Ovary (tissue), 9 donors: ENCODE measurements around the gene ZNHIT2. TPM values are rescaled to one million over a fixed set of nuclear protein-coding genes. Genes with fewer than 3 reads are reported as not detected.

Experiments used
- DNase-seq, 5 donors: peaks; one replicate each; pipeline ENCODE4 v3.0.0-alpha.2; 2019 to 2020
- H3K27ac ChIP-seq, 2 donors: fragments of 200-600 bp; one replicate each; pipeline versions ENCODE4 v1.5.1 to v1.8.0; 2019 to 2022
- H3K27me3 ChIP-seq: fragments of 200-600 bp; one replicate; pipeline ENCODE4 v1.8.0; 2022
- H3K36me3 ChIP-seq: fragments of 200-600 bp; sonication (generic); one replicate; pipeline ENCODE4 v1.5.1; 2019
- H3K4me1 ChIP-seq: one replicate; pipeline ENCODE4 v1.8.1; 2013; ENCODE audit warnings: mild to moderate bottlenecking, moderate library complexity; ENCODE audit not compliant: insufficient read depth
- H3K4me3 ChIP-seq: fragments of 200-600 bp; sonication (generic); one replicate; pipeline ENCODE4 v1.5.1; 2017
- H3K9me3 ChIP-seq, 2 donors: fragments of 200-600 bp in 1 of 2; sonication (generic) in 1 of 2; one replicate each; pipeline versions ENCODE4 v1.5.1 to v1.8.1; 2013 to 2019; ENCODE audit warnings: mild to moderate bottlenecking in 1 of 2, moderate library complexity in 1 of 2
- CTCF ChIP-seq, 3 donors: fragments of 450-650 bp in 2 of 3; fragments of 200-600 bp in 1 of 3; IDR thresholded peaks; one replicate each; pipeline versions ENCODE4 v1.5.1 to v1.8.0; 2016 to 2022; ENCODE audit warnings: antibody characterized with exemption in 3 of 3, mild to moderate bottlenecking in 1 of 3
- EP300 ChIP-seq: sonication (generic); formaldehyde crosslinking; IDR thresholded peaks from one replicate; pipeline ENCODE4 v1.6.1; 2017; ENCODE audit warnings: antibody characterized with exemption
- POLR2A ChIP-seq: fragments of 450-650 bp; IDR thresholded peaks from one replicate; pipeline ENCODE4 v1.6.1; 2017; ENCODE audit warnings: antibody characterized with exemption, mild to moderate bottlenecking, moderate library complexity
- WGBS, 3 donors: extraction: QIAGEN DNeasy Blood & Tissue Kit in 1 of 3; methylation state at CpG; one replicate each; pipeline versions ENCODE4 v1.1.5 to v1.1.7; 2013 to 2017; 5-methylcytosine and 5-hydroxymethylcytosine counted together
- intact Hi-C, 4 donors: fragments of 100-400 bp; cut with DNase I; formaldehyde crosslinking; loops; one replicate each; pipeline versions ENCODE4 v1.11.0 to v1.15.1; 2022 to 2023
- polyA plus RNA-seq, 2 donors: library from polyadenylated mRNA; stranded (reverse); fragments of 200-250 nt in 1 of 2; fragments of 350-450 nt in 1 of 2; fragmentation: Illumina TruSeq in 1 of 2; extraction: RNeasy Lipid Tissue Mini Kit (QIAGEN cat#74804) in 1 of 2; gene quantifications; one replicate each; pipeline ENCODE4 v1.2.3, GENCODE V29; 2013 to 2014
- total RNA-seq, 7 donors: library from RNA; depleted of rRNA in 2 of 7; stranded (reverse); fragments of >200 nt in 2 of 7; fragmentation: NEBNext Ultra II Directional in 3 of 7; extraction: Animal tissue kit (Norgen Biotek cat#: 25700) in 3 of 7; gene quantifications; one replicate each; pipeline versions ENCODE4 v1.1.0 to v1.2.4, GENCODE V29; 2016 to 2023
- donor health status: DM: no; HTN: no; CAD: no; lungs with moderate emphysema.
- donor health status: DM: no; HTN: no; CAD: no.
- donor health status: Bipolar disorder and iron deficiency.
- donor health status: DM: yes; HTN: yes; CAD: no.
- donor health status: DM: no; HTN: no; CAD: no.
- donor health status: DM: yes; HTN: yes; CAD: no.

Gene ZNHIT2
- total and polyA plus RNA-seq, 9 donors = 10.0 to 33.7 (median 13.3) TPM; not detected in 1

GRCh38 chr11:65156926-65157325 is 39.4 kb upstream of the ZNHIT2 start:
- no peaks in the 10 kb centered on the region for H3K9me3 ChIP-seq
- H3K27ac ChIP-seq = no peak overlapping the region
- TF ChIP-seq EP300 (no peak), CTCF (IDR thresholded peaks at IDR 0.05) (no peak), POLR2A (no peak)
- 88 to 100% (median 96%) methylated on average over 3 of the region's 3 CpGs for WGBS, 3 donors
- H3K4me1 ChIP-seq = no peaks in the 10 kb centered on the region
- no peak overlapping the region for H3K4me3 ChIP-seq
- peak in 1 of 5 donors; percentile 3 for DNase-seq
- H3K36me3 ChIP-seq = no peaks in the 10 kb centered on the region
- intact Hi-C loops = no loop called here
- no peaks in the 10 kb centered on the region for H3K27me3 ChIP-seq

- intact Hi-C loops = no loop called here
- WGBS, 3 donors = 89 to 93% (median 93%) methylated on average over 3 of the region's 3 CpGs
- no peaks in the 10 kb centered on the region for H3K4me1 ChIP-seq
- H3K27ac ChIP-seq = no peak overlapping the region
- no peaks in the 10 kb centered on the region for H3K27me3 ChIP-seq
- no peaks in the 10 kb centered on the region for H3K9me3 ChIP-seq
- H3K36me3 ChIP-seq = no peaks in the 10 kb centered on the region
- TF ChIP-seq EP300 = no peak
- no peak for TF ChIP-seq POLR2A
- no peak for TF ChIP-seq CTCF (IDR thresholded peaks at IDR 0.05)
- DNase-seq = no peak
- no peak overlapping the region for H3K4me3 ChIP-seq
Observed at GRCh38 chr11:65156256-65156655, 38.8 kb upstream of the ZNHIT2 start.

- Histone ChIP-seq H3K27me3 (no peaks in the 10 kb centered on the region), H3K36me3 (no peaks in the 10 kb centered on the region), H3K9me3 (peaks cover 0 to 3% of the 10 kb centered on the region in 2 donors), H3K27ac (no peak overlapping the region), H3K4me1 (no peaks in the 10 kb centered on the region), H3K4me3 (no peak overlapping the region)
- intact Hi-C loops = no loop called here
- WGBS, 3 donors = 57 to 63% (median 59%) methylated on average over 2 of the region's 2 CpGs
- TF ChIP-seq CTCF (IDR thresholded peaks at IDR 0.05) = no peak
- no peak for TF ChIP-seq POLR2A
- TF ChIP-seq EP300 = no peak
- DNase-seq = no peak
Observed at GRCh38 chr11:65152122-65152521, 34.6 kb upstream of the ZNHIT2 start.

GRCh38 chr11:65151331-65151899 is 33.9 kb upstream of the ZNHIT2 start:
- no peaks in the 10 kb centered on the region for H3K27me3 ChIP-seq
- H3K36me3 ChIP-seq = no peaks in the 10 kb centered on the region
- no peaks in the 10 kb centered on the region for H3K4me1 ChIP-seq
- H3K27ac ChIP-seq = no peak overlapping the region
- no peak overlapping the region for H3K4me3 ChIP-seq
- intact Hi-C loops = no loop called here
- no peak for TF ChIP-seq EP300
- no peak for TF ChIP-seq CTCF (IDR thresholded peaks at IDR 0.05)
- TF ChIP-seq POLR2A = no peak
- peaks cover 0 to 3% of the 10 kb centered on the region in 2 donors for H3K9me3 ChIP-seq
- WGBS, 3 donors = 54 to 65% (median 62%) methylated on average over 3 of the region's 3 CpGs
- DNase-seq = peak in 1 of 5 donors; percentile 2
